ENCODE results near the gene KLF1.

The KLF1 gene

DNA sequence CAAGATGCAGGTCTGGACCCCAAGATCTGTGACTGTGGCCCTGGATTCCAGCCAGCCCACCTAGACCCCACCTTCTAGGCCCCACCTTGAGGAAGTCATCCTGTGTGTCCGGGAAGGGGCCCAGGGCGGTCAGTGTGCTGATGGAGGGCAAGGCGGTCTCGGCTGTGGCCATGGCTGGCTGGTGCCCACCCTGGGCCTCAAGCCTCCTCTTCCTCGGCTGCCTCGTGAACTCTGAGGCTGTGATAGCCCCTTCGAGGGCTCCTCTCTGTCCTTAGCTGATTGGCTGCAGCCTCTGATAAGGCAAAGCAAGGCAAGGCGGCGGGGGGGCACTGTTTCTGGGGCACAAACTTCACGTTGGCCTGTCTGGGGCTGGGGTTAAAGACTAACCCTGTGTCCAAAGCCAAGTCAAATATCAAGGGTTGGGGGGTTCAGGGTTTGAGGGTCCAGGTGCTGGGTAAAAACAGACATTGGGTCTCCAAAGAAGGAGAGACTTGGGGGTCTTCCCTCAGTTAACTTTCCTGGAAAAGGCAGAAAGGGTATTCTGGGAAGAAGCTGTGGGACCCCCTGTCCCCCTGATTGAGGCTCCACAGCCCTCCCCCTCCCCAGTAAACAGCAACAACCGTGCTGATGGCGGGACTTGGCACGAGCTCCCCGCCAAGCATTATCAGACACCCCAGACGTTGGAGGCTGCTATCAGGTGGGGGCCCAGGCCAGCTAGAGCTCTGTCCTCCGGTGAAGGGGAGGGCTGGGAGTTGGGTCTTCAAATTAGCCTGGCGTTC lies at the start of gene KLF1:
Gene KLF1 (minus strand): TSS at position 233 of the 779 bp plus-strand sequence. CDS start 61 bp downstream, at position 172.
- H3K27ac ChIP-seq (ENCODE audit: low read length): no peak within 1 kb of the TSS
- no peak within 1 kb of the TSS for H3K9ac ChIP-seq (ENCODE audit: low read length)

GRCh38 chr19:12936582-12936981 lies 49.6 kb upstream of the KLF1 start:
- no peak overlapping the region for H3K9ac ChIP-seq (ENCODE audit: low read length)
- no peak overlapping the region for H3K27ac ChIP-seq (ENCODE audit: low read length)
- no peak overlapping the region for H3K4me3 ChIP-seq (ENCODE audit: low read length)
- no peaks in the 10 kb centered on the region for H3K27me3 ChIP-seq (ENCODE audit: control insufficient read depth, insufficient read depth, low read length)
- peaks cover 24% of the 10 kb centered on the region for H3K36me3 ChIP-seq (ENCODE audit: control insufficient read depth, low read depth, low read length)
- H3K4me1 ChIP-seq (ENCODE audit: control insufficient read depth, low read depth, low read length): peaks cover 20% of the 10 kb centered on the region
- no peaks in the 10 kb centered on the region for H3K9me3 ChIP-seq (ENCODE audit: control insufficient read depth, low read depth, low read length)

More for the DNA sequence above, at the start of gene KLF1:
- Histone ChIP-seq H3K4me1 (ENCODE audit: control insufficient read depth, low read depth, low read length) (peaks cover 2% of the 10 kb centered on the region), H3K27me3 (ENCODE audit: control insufficient read depth, insufficient read depth, low read length) (peaks cover 44% of the 10 kb centered on the region), H3K9me3 (ENCODE audit: control insufficient read depth, low read depth, low read length) (no peaks in the 10 kb centered on the region), H3K4me3 (ENCODE audit: low read length) (peak within 1 kb of the TSS; percentile 69), H3K36me3 (ENCODE audit: control insufficient read depth, low read depth, low read length) (no peaks in the 10 kb centered on the region)

GRCh38 chr19:12935071-12935470 lies 48.1 kb upstream of the KLF1 start:
- no peaks in the 10 kb centered on the region for H3K27me3 ChIP-seq (ENCODE audit: control insufficient read depth, insufficient read depth, low read length)
- no peaks in the 10 kb centered on the region for H3K9me3 ChIP-seq (ENCODE audit: control insufficient read depth, low read depth, low read length)
- H3K4me3 ChIP-seq (ENCODE audit: low read length): no peak overlapping the region
- no peak overlapping the region for H3K9ac ChIP-seq (ENCODE audit: low read length)
- H3K4me1 ChIP-seq (ENCODE audit: control insufficient read depth, low read depth, low read length): peaks cover 20% of the 10 kb centered on the region
- peaks cover 13% of the 10 kb centered on the region for H3K36me3 ChIP-seq (ENCODE audit: control insufficient read depth, low read depth, low read length)
- H3K27ac ChIP-seq (ENCODE audit: low read length): no peak overlapping the region

DNA sequence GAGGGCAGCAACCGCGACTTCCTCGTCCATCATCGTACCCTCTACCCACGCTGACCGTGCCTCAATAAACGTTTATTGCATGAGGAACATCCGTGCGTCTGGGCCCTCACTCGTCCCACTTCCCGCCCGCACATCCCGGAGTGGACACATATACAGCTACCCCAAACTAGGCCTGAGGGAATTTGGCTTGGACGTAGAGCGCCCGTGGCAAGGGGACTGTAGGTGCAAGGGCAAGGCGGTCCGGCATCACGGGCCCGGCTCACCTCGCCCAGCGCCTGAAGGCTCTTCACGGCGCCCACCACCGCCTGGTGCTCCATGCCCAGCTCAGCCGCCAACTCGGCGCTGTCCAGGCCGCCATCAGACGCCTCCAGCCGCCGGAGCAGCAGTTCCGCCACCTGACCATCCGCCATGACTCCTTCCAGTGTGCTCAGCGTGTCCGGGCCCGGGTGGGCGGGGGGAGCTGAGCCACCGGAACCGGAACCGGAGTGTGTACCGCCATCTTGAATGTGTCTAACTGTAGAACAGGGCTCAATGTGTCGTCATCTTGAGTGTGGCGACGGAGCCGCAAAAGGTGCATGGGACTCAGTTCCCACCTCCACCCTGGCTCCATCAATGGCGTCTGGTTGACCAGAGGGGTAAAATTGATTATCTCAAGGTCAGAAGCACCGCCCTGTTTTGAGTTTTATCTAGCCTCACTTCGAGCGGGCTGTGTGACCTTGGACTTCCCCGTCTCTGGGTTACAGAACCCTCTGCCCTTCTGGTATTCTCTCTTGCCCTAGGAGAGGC lies 46.5 kb upstream of the KLF1 start, which contains the start of gene FARSA:
Gene FARSA (minus strand): TSS at position 425 of the 786 bp plus-strand sequence. CDS start 15 bp downstream, at position 410.
- peak within 1 kb of the TSS; percentile 93 for H3K4me3 ChIP-seq (ENCODE audit: low read length)
- H3K9ac ChIP-seq (ENCODE audit: low read length): peak within 1 kb of the TSS; percentile 74
- H3K36me3 ChIP-seq (ENCODE audit: control insufficient read depth, low read depth, low read length): peaks cover 18% of the 10 kb centered on the region
- H3K4me1 ChIP-seq (ENCODE audit: control insufficient read depth, low read depth, low read length): peaks cover 11% of the 10 kb centered on the region
- no peaks in the 10 kb centered on the region for H3K27me3 ChIP-seq (ENCODE audit: control insufficient read depth, insufficient read depth, low read length)
- no peaks in the 10 kb centered on the region for H3K9me3 ChIP-seq (ENCODE audit: control insufficient read depth, low read depth, low read length)
- H3K27ac ChIP-seq (ENCODE audit: low read length): peak within 1 kb of the TSS; percentile 13

GRCh38 chr19:12932392-12933286 lies 45.6 kb upstream of the KLF1 start:
- Histone ChIP-seq H3K27ac (ENCODE audit: low read length) (no peak overlapping the region), H3K9ac (ENCODE audit: low read length) (peak overlapping the region; percentile 74), H3K4me3 (ENCODE audit: low read length) (peak overlapping the region; percentile 93), H3K36me3 (ENCODE audit: control insufficient read depth, low read depth, low read length) (peaks cover 26% of the 10 kb centered on the region), H3K9me3 (ENCODE audit: control insufficient read depth, low read depth, low read length) (no peaks in the 10 kb centered on the region), H3K27me3 (ENCODE audit: control insufficient read depth, insufficient read depth, low read length) (no peaks in the 10 kb centered on the region), H3K4me1 (ENCODE audit: control insufficient read depth, low read depth, low read length) (peaks cover 11% of the 10 kb centered on the region)

DNA sequence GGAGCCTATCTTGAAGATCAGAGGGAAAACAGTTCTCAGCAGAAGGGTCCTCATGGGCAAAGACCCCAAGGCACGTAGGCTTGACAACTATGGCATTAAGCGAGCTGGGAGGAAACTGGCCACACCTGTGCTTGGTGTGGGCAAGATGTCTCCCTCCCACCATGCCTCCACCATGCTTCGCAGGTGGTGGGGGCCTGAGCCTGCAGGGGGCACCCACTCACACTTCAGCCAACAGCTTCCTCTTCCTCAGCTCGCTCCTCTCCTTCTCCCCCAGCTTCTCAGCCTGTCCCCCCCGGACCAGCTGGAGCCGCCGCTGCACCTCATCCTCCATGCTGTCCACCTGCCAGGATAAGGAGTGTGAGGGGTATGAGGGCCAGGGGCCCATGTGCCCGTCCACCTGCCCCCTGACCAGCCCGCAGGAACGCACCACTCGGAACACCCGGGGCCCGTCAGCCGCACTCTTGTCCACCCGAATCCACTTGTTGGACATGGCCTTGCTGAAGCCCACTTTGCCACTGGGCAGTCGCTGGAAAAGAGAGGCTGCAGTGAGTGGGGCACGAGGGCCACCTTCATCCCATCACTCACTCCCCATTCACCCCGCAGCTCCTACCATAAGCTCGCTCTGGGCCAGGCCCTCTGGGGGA lies 43.1 kb upstream of the KLF1 start:
- no peaks in the 10 kb centered on the region for H3K9me3 ChIP-seq (ENCODE audit: control insufficient read depth, low read depth, low read length)
- peaks cover 4% of the 10 kb centered on the region for H3K4me1 ChIP-seq (ENCODE audit: control insufficient read depth, low read depth, low read length)
- H3K27me3 ChIP-seq (ENCODE audit: control insufficient read depth, insufficient read depth, low read length): no peaks in the 10 kb centered on the region
- no peak overlapping the region for H3K9ac ChIP-seq (ENCODE audit: low read length)
- no peak overlapping the region for H3K27ac ChIP-seq (ENCODE audit: low read length)
- no peak overlapping the region for H3K4me3 ChIP-seq (ENCODE audit: low read length)
- peaks cover 42% of the 10 kb centered on the region for H3K36me3 ChIP-seq (ENCODE audit: control insufficient read depth, low read depth, low read length)

- Histone ChIP-seq H3K27ac (ENCODE audit: low read length) (no peak overlapping the region), H3K4me1 (ENCODE audit: control insufficient read depth, low read depth, low read length) (no peaks in the 10 kb centered on the region), H3K4me3 (ENCODE audit: low read length) (no peak overlapping the region), H3K36me3 (ENCODE audit: control insufficient read depth, low read depth, low read length) (peaks cover 61% of the 10 kb centered on the region), H3K27me3 (ENCODE audit: control insufficient read depth, insufficient read depth, low read length) (no peaks in the 10 kb centered on the region), H3K9me3 (ENCODE audit: control insufficient read depth, low read depth, low read length) (no peaks in the 10 kb centered on the region), H3K9ac (ENCODE audit: low read length) (no peak overlapping the region)
Observed at GRCh38 chr19:12924621-12925310, 37.8 kb upstream of the KLF1 start.

GRCh38 chr19:12922959-12923358 lies 36.0 kb upstream of the KLF1 start:
- Histone ChIP-seq H3K9me3 (ENCODE audit: control insufficient read depth, low read depth, low read length) (no peaks in the 10 kb centered on the region), H3K27me3 (ENCODE audit: control insufficient read depth, insufficient read depth, low read length) (peaks cover 11% of the 10 kb centered on the region), H3K4me3 (ENCODE audit: low read length) (no peak overlapping the region), H3K27ac (ENCODE audit: low read length) (no peak overlapping the region), H3K9ac (ENCODE audit: low read length) (no peak overlapping the region), H3K36me3 (ENCODE audit: control insufficient read depth, low read depth, low read length) (peaks cover 43% of the 10 kb centered on the region), H3K4me1 (ENCODE audit: control insufficient read depth, low read depth, low read length) (no peaks in the 10 kb centered on the region)

- H3K27ac ChIP-seq (ENCODE audit: low read length): no peak overlapping the region
- no peak overlapping the region for H3K9ac ChIP-seq (ENCODE audit: low read length)
- H3K9me3 ChIP-seq (ENCODE audit: control insufficient read depth, low read depth, low read length): no peaks in the 10 kb centered on the region
- no peak overlapping the region for H3K4me3 ChIP-seq (ENCODE audit: low read length)
- H3K27me3 ChIP-seq (ENCODE audit: control insufficient read depth, insufficient read depth, low read length): peaks cover 13% of the 10 kb centered on the region
- H3K4me1 ChIP-seq (ENCODE audit: control insufficient read depth, low read depth, low read length): no peaks in the 10 kb centered on the region
- peaks cover 27% of the 10 kb centered on the region for H3K36me3 ChIP-seq (ENCODE audit: control insufficient read depth, low read depth, low read length)
Observed at GRCh38 chr19:12921047-12921446, 34.0 kb upstream of the KLF1 start.

DNA sequence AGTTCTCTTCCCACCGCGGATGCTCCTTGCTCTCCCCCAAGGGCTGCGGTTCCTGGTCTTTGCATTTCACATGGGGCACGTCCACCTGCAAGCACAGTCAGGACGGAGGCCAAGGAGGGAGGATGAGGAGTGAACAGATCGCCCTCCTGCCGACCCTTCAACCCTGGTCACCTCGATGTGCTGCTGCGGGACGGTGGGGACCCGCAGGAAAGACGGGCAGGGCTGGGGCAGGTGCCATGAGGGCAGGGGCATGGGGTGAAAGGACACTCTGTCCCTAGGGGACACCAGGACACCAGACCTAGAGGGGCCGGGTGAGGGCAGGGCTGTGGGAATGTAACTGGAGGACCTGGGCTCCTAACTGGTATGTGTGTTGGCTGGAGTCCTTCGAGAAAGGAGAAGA lies 31.3 kb upstream of the KLF1 start:
- Histone ChIP-seq H3K4me1 (ENCODE audit: control insufficient read depth, low read depth, low read length) (peaks cover 7% of the 10 kb centered on the region), H3K27me3 (ENCODE audit: control insufficient read depth, insufficient read depth, low read length) (peaks cover 13% of the 10 kb centered on the region), H3K4me3 (ENCODE audit: low read length) (no peak overlapping the region), H3K9me3 (ENCODE audit: control insufficient read depth, low read depth, low read length) (no peaks in the 10 kb centered on the region), H3K9ac (ENCODE audit: low read length) (no peak overlapping the region), H3K27ac (ENCODE audit: low read length) (no peak overlapping the region), H3K36me3 (ENCODE audit: control insufficient read depth, low read depth, low read length) (peaks cover 7% of the 10 kb centered on the region)
